Psoas muscle (tissue), 8 donors: ENCODE results near the gene MCHR1. TPM values are rescaled to one million over a fixed set of nuclear protein-coding genes. Genes with fewer than 3 reads are reported as not detected.

Experiments
- ATAC-seq, 4 donors: fragments of 200-7000 bp; cut with Tn5 transposase; one replicate each; pipeline ENCODE4 v1.9.1; 2020; ENCODE audit warnings: moderate library complexity in 3 of 4, mild to moderate bottlenecking in 2 of 4
- DNase-seq, 2 donors: peaks; one replicate each; pipeline ENCODE4 v3.0.0-alpha.2; 2020
- H3K27ac ChIP-seq: fragments of 200-600 bp; one replicate; pipeline ENCODE4 v1.8.0; 2022
- H3K27me3 ChIP-seq, 3 donors: fragments of 200-600 bp in 1 of 3; one replicate each; pipeline versions ENCODE4 v1.6.1 to v1.8.0; 2013 to 2022; ENCODE audit warnings: low read length in 2 of 3, mild to moderate bottlenecking in 2 of 3, moderate library complexity in 1 of 3; ENCODE audit not compliant: insufficient read depth in 3 of 3
- H3K36me3 ChIP-seq, 2 donors: fragments of 200-600 bp in 1 of 2; one replicate each; pipeline versions ENCODE4 v1.6.1 to v1.8.0; 2013 to 2022; ENCODE audit warnings: low read depth in 1 of 2, mild to moderate bottlenecking in 1 of 2, moderate library complexity in 1 of 2; ENCODE audit not compliant: insufficient read depth in 1 of 2
- H3K4me1 ChIP-seq: fragments of 200-600 bp; one replicate; pipeline ENCODE4 v1.8.0; 2022
- H3K4me3 ChIP-seq: fragments of 200-600 bp; one replicate; pipeline ENCODE4 v1.8.0; 2022; ENCODE audit warnings: mild to moderate bottlenecking
- H3K9me3 ChIP-seq: fragments of 200-600 bp; one replicate; pipeline ENCODE4 v1.8.0; 2022
- WGBS, 3 donors: extraction: QIAGEN DNeasy Blood & Tissue Kit; methylation state at CpG; one replicate each; pipeline versions ENCODE4 v1.1.6 to v1.1.7; 2013; 5-methylcytosine and 5-hydroxymethylcytosine counted together
- intact Hi-C, 2 donors: fragments of 100-400 bp; cut with DNase I; formaldehyde crosslinking; loops; one replicate each; pipeline versions ENCODE4 v1.11.0 to v1.14.2; 2022
- polyA plus RNA-seq, 3 donors: library from polyadenylated mRNA; stranded (reverse); fragments of 200-250 nt; gene quantifications; one replicate each; pipeline ENCODE4 v1.2.3, GENCODE V29; 2013
- total RNA-seq, 4 donors: library from RNA; stranded (reverse); fragmentation: NEBNext Ultra II Directional in 2 of 4; extraction: Animal tissue kit (Norgen Biotek cat#: 25700) in 2 of 4; gene quantifications; one replicate each; pipeline versions ENCODE4 v1.2.1 to v1.2.4, GENCODE V29; 2021 to 2023
- TF ChIP-seq, protein P1 (sequence below): fragments of 200-600 bp; IDR thresholded peaks from one replicate; pipeline ENCODE4 v1.8.0; 2022; ENCODE audit warnings: antibody characterized with exemption
- donor health status: healthy with polysubstance abuse.
- donor health status: DM: no; HTN: no; CAD: no; lungs with moderate emphysema.
- donor health status: Bipolar disorder and iron deficiency.
- donor health status: healthy.
- donor health status: DM: yes; HTN: yes; CAD: no.
- donor health status: DM: no; HTN: no; CAD: no.
- donor health status: DM: no; HTN: no; CAD: no.
- donor health status: DM: yes; HTN: yes; CAD: no.

MCHR1 gene
- total and polyA plus RNA-seq, 7 donors = 0.04 to 1.2 (median 0.15) TPM; not detected in 3

GRCh38 chr22:40707154-40707553 lies 27.9 kb downstream of the MCHR1 start:
- TF ChIP-seq, protein P1, sequence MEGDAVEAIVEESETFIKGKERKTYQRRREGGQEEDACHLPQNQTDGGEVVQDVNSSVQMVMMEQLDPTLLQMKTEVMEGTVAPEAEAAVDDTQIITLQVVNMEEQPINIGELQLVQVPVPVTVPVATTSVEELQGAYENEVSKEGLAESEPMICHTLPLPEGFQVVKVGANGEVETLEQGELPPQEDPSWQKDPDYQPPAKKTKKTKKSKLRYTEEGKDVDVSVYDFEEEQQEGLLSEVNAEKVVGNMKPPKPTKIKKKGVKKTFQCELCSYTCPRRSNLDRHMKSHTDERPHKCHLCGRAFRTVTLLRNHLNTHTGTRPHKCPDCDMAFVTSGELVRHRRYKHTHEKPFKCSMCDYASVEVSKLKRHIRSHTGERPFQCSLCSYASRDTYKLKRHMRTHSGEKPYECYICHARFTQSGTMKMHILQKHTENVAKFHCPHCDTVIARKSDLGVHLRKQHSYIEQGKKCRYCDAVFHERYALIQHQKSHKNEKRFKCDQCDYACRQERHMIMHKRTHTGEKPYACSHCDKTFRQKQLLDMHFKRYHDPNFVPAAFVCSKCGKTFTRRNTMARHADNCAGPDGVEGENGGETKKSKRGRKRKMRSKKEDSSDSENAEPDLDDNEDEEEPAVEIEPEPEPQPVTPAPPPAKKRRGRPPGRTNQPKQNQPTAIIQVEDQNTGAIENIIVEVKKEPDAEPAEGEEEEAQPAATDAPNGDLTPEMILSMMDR = no peak
- intact Hi-C loops = no loop called here
- Histone ChIP-seq H3K4me1 (no peaks in the 10 kb centered on the region), H3K4me3 (no peak overlapping the region), H3K9me3 (no peaks in the 10 kb centered on the region), H3K27me3 (no peaks in the 10 kb centered on the region), H3K36me3 (no peaks in the 10 kb centered on the region), H3K27ac (no peak overlapping the region)
- no peak for ATAC-seq
- DNase-seq = peak in 1 of 2 donors; percentile 10
- WGBS, 3 donors = 93 to 100% (median 98%) methylated on average over 2 of the region's 2 CpGs

GRCh38 chr22:40708177-40708576 lies 28.9 kb downstream of the MCHR1 start:
- no peaks in the 10 kb centered on the region for H3K9me3 ChIP-seq
- intact Hi-C loops = no loop called here
- H3K4me1 ChIP-seq = no peaks in the 10 kb centered on the region
- H3K36me3 ChIP-seq = no peaks in the 10 kb centered on the region
- H3K4me3 ChIP-seq = no peak overlapping the region
- no peak for DNase-seq
- ATAC-seq = no peak
- TF ChIP-seq, protein P1 = no peak
- WGBS, 3 donors = 91 to 94% (median 93%) methylated on average over 5 of the region's 5 CpGs
- H3K27ac ChIP-seq = no peak overlapping the region
- H3K27me3 ChIP-seq = no peaks in the 10 kb centered on the region

DNA sequence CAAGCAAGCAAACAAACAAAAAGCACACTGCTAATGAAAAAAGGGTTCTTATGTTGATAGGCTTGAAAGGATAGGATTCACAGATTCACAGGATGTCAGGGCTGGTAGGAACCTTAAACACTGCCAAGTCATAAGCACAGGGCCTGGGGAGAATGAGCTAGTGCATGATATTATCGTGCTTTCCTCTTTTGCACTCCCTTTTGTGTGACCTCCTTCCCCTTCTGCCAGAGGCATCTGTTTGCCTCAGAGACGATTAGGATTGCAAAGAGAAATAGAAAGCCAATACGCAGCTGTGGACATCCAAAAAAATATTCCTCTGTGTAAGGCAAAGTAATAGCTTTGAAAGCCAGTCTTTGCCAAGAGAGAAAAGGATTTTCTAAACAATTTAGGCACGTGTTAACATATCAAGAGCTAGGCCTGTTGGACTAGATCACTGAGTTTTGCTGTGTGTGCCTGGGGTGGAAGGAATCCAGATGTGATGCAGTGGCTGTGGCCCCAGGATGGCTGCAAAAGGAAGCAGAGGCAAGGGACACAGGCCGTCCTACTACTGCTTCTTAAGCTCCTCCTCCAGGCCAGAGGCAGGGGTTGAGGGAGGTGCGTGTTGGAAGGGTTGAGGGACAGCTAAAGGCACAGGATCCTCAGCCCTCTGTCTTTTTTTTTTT lies 30.6 kb downstream of the MCHR1 start:
- ATAC-seq (peak in 1 of 4 donors; percentile 55), DNase-seq (peak in 1 of 2 donors; percentile 28)
- Histone ChIP-seq H3K36me3 (no peaks in the 10 kb centered on the region), H3K27me3 (no peaks in the 10 kb centered on the region), H3K27ac (peak overlapping the region; percentile 30), H3K9me3 (no peaks in the 10 kb centered on the region), H3K4me1 (no peaks in the 10 kb centered on the region), H3K4me3 (no peak overlapping the region)
- intact Hi-C loops = no loop called here
- TF ChIP-seq, protein P1 = no peak
- 42 to 57% (median 44%) methylated on average over 6 of the region's 6 CpGs for WGBS, 3 donors

DNA sequence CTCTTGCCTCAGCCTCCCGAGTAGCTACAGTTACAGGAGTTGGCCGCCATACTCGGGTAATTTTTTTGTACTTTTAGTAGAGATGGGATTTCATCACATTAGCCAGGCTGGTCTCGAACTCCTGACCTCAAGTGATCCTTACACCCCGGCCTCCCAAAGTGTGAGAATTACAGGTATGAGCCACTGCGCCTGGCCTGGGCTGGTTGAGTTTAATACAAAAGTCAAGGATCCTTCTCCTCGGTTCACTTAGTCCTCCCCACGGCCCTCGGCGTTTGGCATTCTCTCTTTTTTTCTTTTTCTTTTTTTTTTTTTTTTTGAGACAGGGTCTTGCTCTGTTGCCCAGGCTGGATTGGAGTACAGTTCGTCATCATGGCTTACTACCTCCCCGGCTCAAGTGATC lies 33.0 kb downstream of the MCHR1 start:
- DNase-seq (peak in 1 of 2 donors; percentile 39), ATAC-seq (no peak)
- TF ChIP-seq, protein P1 = no peak
- H3K4me3 ChIP-seq = no peak overlapping the region
- H3K4me1 ChIP-seq = no peaks in the 10 kb centered on the region
- no peaks in the 10 kb centered on the region for H3K9me3 ChIP-seq
- 94 to 97% (median 95%) methylated on average over 12 of the region's 12 CpGs for WGBS, 3 donors
- H3K27me3 ChIP-seq = no peaks in the 10 kb centered on the region
- intact Hi-C loops = no loop called here
- no peak overlapping the region for H3K27ac ChIP-seq
- no peaks in the 10 kb centered on the region for H3K36me3 ChIP-seq
